Inflammatory macrophage treated with lipopolysaccharide for 1 hour (primary cell): ENCODE measurements around the gene SH3RF3.

Experiments
- DNase-seq, 2 donors: peaks; one replicate each; pipeline ENCODE4 v3.0.0-alpha.2; 2020 to 2022

The SH3RF3 gene

GRCh38 chr2:109344270-109344805 lies 215.3 kb downstream of the SH3RF3 start:
- no peak for DNase-seq

- DNase-seq = no peak
Observed at GRCh38 chr2:109345091-109345490, 216.1 kb downstream of the SH3RF3 start.

- no peak for DNase-seq
Observed at GRCh38 chr2:109345653-109346480, 216.9 kb downstream of the SH3RF3 start.

DNA sequence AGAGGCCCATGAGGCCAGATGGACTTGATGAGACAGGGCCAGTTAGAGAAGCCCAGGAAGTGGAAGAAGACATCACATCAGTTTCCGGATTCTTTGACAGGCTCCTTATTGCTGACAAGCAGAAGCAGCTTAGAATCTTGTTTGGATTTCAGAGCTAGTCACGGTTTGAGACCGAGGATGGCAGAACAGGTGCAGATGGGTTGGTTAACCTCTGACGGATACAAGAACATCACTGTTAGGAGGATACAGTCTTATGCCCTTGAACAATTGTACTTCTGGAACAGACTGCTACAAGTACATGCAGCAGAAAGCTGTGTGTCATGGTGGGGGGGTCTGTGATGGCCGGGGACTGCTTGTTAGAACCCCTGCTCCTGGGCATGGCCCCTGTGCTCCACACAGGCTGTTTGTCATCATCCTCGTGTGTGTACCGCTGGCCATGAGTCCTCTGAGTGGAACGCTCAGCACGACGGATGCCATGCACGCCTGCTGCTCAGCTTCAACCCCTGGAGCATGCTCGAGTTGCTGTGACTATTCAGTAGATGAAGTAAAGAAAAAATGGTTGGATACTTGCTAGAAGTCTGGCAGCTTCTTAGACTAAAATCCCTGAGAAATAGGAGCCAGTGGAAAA lies 217.7 kb downstream of the SH3RF3 start:
- no peak for DNase-seq

DNA sequence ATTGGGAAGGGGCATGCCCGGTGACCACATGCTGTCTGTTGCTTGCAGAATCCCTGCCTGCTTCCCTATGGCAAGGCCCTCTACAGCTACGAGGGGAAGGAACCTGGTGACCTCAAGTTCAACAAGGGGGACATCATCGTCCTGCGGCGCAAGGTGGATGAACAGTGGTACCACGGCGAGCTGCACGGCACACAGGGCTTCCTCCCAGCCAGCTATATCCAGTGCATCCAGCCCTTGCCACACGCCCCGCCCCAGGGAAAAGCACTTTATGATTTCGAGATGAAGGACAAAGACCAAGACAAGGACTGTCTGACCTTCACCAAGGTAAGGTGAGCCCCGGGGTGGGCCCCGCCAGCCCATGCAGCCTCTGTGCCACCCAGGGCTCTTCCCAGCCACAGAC lies 218.6 kb downstream of the SH3RF3 start:
- no peak for DNase-seq

DNA sequence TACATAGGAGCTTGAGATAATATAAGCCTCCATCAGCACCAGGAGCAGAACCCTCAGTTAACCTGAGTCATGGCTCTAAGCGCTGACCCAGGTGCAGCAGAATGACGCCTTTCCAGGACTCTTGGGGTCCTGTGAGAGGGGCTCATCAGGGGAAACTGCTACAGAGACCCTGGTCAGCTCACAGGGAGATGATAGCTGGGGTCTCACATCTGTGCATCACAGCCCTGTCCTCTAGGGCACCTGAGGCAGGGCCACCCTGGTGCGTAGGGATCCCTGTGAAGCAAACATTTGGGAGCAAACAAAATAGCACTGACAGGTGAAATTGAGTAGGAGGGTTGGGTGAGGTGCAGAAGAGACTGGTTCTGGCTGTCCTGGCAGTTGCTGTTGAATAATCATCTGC lies 219.2 kb downstream of the SH3RF3 start:
- DNase-seq = no peak

DNA sequence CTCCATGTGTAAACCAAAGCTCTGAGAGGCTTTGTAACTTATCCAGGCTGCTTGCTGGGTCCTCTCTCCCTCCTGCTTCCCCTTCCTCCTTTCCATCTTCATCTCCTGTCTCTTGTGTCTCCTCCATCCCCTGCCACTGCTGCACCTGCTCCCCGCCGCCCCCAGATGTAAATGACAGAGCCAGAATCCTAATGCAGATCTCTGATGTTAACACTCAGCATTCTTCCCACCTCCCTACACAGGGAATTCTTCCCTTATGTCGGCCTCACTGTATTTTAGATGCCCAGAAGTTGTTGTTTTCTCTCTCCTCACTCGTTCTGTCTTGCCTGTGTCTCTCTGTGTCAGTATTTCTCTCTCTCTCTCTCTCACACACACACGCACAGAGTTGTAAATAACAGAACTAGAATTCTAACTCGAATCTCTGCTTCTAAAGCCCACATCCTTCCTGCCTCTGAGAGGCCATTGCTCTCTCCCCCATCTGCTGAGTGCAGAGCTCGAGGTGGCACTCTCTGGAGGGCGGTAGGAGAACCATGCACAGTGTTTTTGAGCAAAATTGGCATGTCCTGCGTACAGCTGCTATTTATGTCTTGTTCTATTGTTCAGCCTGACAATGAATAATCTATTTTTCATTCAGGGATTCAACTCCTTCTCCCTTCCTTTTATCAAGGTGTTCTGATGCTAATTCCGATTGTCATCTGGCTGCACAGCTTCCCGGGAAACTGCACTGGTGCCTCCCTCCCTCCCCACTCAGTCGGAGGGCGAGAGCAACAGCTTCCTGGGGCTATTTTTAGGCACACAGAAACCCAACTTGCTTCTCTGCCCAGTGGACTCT lies 219.9 kb downstream of the SH3RF3 start:
- DNase-seq = no peak

- DNase-seq = no peak
Observed at GRCh38 chr2:109349503-109350465, 220.8 kb downstream of the SH3RF3 start.

DNA sequence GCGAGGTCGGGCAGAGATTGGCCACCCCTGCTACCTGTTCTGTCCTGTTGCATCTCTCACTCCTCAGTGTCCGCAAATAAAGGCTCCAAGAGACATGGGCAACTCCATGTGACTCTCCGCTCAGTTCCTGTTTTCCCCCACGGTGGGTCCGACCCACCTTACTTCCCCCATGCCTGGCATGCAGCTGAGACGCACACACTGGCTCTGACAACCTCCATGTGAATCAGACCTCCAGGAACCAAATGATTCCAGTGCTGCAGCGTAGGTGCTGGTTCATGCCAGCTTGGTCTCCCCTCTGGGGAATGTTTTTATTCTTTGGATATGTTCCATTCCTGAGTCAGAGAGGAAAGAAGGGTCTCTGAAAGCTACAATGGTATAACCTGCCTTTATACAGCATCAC lies 221.5 kb downstream of the SH3RF3 start:
- DNase-seq = no peak

GRCh38 chr2:109351164-109351756 lies 222.3 kb downstream of the SH3RF3 start:
- no peak for DNase-seq

DNA sequence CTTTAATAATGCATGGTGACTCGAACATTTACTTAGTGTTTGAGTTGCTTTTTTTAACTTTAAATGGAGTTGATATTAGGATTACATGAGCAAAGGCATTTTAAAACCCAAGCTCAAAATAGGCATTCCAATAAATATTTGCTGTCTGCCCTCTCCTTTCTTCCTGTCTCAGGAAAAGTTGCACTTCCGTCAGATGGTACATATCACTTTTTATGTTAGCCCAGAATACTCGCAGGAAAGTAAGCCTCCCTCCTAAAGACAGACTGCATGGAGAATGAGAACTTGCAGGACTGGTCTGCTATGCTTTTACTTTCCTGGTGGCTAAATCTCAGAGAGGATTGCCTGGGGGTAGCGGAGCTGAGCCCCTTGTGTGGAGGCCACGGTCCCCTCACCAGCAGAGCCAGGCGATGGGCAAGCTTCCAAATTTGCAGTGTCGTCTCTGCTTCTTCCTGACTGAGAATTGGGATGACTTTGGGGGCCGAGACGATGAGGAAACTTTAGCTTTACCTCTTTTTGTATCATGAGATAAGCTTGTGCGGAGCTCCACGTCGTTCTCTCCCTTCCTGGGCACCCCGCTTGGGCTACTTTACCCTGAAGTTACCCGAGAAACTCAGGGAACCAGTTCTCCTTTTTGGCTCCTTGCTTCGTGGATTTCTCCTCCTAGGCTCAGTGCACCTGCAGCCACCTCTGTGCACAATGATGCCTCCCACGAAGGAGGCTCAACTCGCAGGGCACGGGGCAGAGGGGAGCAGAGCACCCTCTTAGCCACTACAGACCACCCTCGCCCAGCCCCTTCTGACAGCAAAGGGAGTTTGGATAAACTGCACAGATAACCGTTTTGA lies 223.3 kb downstream of the SH3RF3 start:
- no peak for DNase-seq

GRCh38 chr2:109352898-109353689 lies 224.1 kb downstream of the SH3RF3 start:
- no peak for DNase-seq

- DNase-seq = no peak
Observed at GRCh38 chr2:109353806-109354745, 225.1 kb downstream of the SH3RF3 start.

- no peak for DNase-seq
Observed at GRCh38 chr2:109355192-109355843, 226.3 kb downstream of the SH3RF3 start.

DNA sequence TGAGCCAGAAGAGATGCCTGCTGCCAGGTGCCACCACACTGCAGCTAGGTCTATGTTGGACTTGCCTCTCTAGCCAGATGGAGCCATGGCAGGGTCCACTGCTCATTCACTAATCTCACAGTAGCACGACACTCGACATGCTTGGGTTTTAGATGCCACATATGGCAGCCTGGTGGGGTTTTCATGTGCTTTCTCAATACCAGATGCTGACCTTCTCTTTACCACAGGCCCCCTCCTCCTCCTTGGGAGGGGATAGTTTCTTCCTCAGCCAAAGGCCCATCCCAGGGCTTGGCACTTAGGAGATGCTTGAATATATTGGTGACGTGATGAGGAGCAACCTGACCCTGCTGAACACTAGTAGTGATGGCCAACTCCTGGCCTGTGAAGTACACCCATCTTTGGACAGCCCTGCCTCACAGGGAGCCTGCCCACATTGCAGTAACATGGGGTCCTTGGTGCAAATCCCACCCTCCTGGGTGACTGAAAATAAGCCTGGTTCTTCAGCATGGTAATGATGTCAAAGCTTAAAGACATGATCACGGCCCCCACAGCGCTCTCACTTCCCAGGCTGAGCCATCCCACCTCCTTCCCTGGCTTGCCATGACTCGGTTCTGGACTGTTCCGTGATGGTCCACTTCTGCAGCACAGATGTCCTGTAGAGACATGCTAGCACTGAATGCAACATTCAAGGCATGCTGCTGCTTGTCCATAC lies 227.5 kb downstream of the SH3RF3 start:
- no peak for DNase-seq

- DNase-seq = no peak
Observed at GRCh38 chr2:109364217-109364616, 235.2 kb downstream of the SH3RF3 start.

- DNase-seq = no peak
Observed at GRCh38 chr2:109365131-109365530, 236.1 kb downstream of the SH3RF3 start.
